Left lung (tissue), 14 donors: Measurements from ENCODE around the gene CACUL1. TPM values are rescaled to one million over a fixed set of nuclear protein-coding genes. Genes with fewer than 3 reads are reported as not detected.

Experiments
- ATAC-seq: fragments of 200-7000 bp; cut with Tn5 transposase; one replicate; pipeline ENCODE4 v1.9.1; 2020; ENCODE audit warnings: moderate library complexity
- DNase-seq, 4 donors: peaks; one replicate each; pipeline ENCODE4 v3.0.0-alpha.2; 2013 to 2020
- H3K27ac ChIP-seq, 2 donors: fragments of 200-600 bp; sonication (generic) in 1 of 2; one replicate each; pipeline versions ENCODE4 v1.5.0 to v1.8.0; 2020 to 2021
- H3K27me3 ChIP-seq, 2 donors: fragments of 200-600 bp; sonication (generic) in 1 of 2; one replicate each; pipeline versions ENCODE4 v1.5.0 to v1.8.0; 2020 to 2021
- H3K36me3 ChIP-seq, 2 donors: fragments of 200-600 bp; sonication (generic) in 1 of 2; one replicate each; pipeline versions ENCODE4 v1.5.0 to v1.8.0; 2020 to 2021
- H3K4me1 ChIP-seq, 2 donors: fragments of 200-600 bp; one replicate each; pipeline ENCODE4 v1.8.0; 2021
- H3K4me3 ChIP-seq, 2 donors: fragments of 200-600 bp; sonication (generic) in 1 of 2; one replicate each; pipeline versions ENCODE4 v1.5.0 to v1.8.0; 2020 to 2021; ENCODE audit warnings: mild to moderate bottlenecking in 1 of 2
- H3K9me3 ChIP-seq, 2 donors: fragments of 200-600 bp; sonication (generic) in 1 of 2; one replicate each; pipeline versions ENCODE4 v1.5.0 to v1.8.0; 2020 to 2021
- intact Hi-C, 2 donors: fragments of 100-400 bp; cut with DNase I; formaldehyde crosslinking; loops; one replicate each; pipeline versions ENCODE4 v1.11.2 to v1.14.2; 2022
- long read RNA-seq, 12 donors: library from polyadenylated mRNA in 2 of 12; unstranded in 2 of 12; transcript quantifications; one replicate each; pipeline ENCODE4 v2.0.0 and lab custom pipeline, GENCODE V29; 2019 to 2026
- polyA plus RNA-seq, 6 donors: library from polyadenylated mRNA; unstranded; fragments of 120-200 nt; gene quantifications; one replicate each; pipeline ENCODE4 v1.2.1, GENCODE V29; 2013; ENCODE audit not compliant: insufficient read length in 6 of 6
- total RNA-seq, 2 donors: library from RNA; stranded (reverse); fragmentation: NEBNext Ultra II Directional; extraction: Animal tissue kit (Norgen Biotek cat#: 25700); gene quantifications; one replicate each; pipeline ENCODE4 v1.2.1, GENCODE V29; 2021
- TF ChIP-seq, protein P1 (sequence below), 2 donors: fragments of 200-600 bp; sonication (generic) in 1 of 2; IDR thresholded peaks; one replicate each; pipeline versions ENCODE4 v1.5.0 to v1.8.0; 2021; ENCODE audit warnings: antibody characterized with exemption in 2 of 2
- donor health status: DM: no; HTN: yes; CAD: no.
- donor health status: DM: no; HTN: no; CAD: no.

CACUL1 gene
- 10 to 100 TPM; 35.1 to 38.2 TPM for total RNA-seq
- polyA plus RNA-seq = 10 to 100 TPM; 35.5 to 46.1 (median 37.3) TPM
- long read RNA-seq, donor 1, full-length matches to known transcripts = 14 of 19 reads
- long read RNA-seq, donor 1, partial matches to known transcripts = 5 of 19 reads
- long read RNA-seq, donor 1, other reads (novel, unspliced or antisense) = 0 of 19 reads
- long read RNA-seq, donor 2, full-length matches to known transcripts = 11 of 20 reads
- long read RNA-seq, donor 2, partial matches to known transcripts = 9 of 20 reads
- long read RNA-seq, donor 2, other reads (novel, unspliced or antisense) = 0 of 20 reads
- long read RNA-seq, donor 3, full-length matches to known transcripts = 7 of 7 reads
- long read RNA-seq, donor 3, partial matches to known transcripts = 0 of 7 reads
- long read RNA-seq, donor 3, other reads (novel, unspliced or antisense) = 0 of 7 reads
- long read RNA-seq, donor 4, full-length matches to known transcripts = 14 of 17 reads
- long read RNA-seq, donor 4, partial matches to known transcripts = 1 of 17 reads
- long read RNA-seq, donor 4, other reads (novel, unspliced or antisense) = 2 of 17 reads
- long read RNA-seq, donor 5, full-length matches to known transcripts = 9 of 20 reads
- long read RNA-seq, donor 5, partial matches to known transcripts = 11 of 20 reads
- long read RNA-seq, donor 5, other reads (novel, unspliced or antisense) = 0 of 20 reads
- long read RNA-seq, donor 6, full-length matches to known transcripts = 13 of 13 reads
- long read RNA-seq, donor 6, partial matches to known transcripts = 0 of 13 reads
- long read RNA-seq, donor 6, other reads (novel, unspliced or antisense) = 0 of 13 reads
- long read RNA-seq, donor 7, partial matches to known transcripts = 0 of 2 reads
- long read RNA-seq, donor 7, other reads (novel, unspliced or antisense) = 0 of 2 reads
- long read RNA-seq, donor 8, full-length matches to known transcripts = 7 of 7 reads
- long read RNA-seq, donor 8, partial matches to known transcripts = 0 of 7 reads
- long read RNA-seq, donor 8, other reads (novel, unspliced or antisense) = 0 of 7 reads
- long read RNA-seq, donor 9 = 0 reads
- long read RNA-seq, donor 10, full-length matches to known transcripts = 15 of 21 reads
- long read RNA-seq, donor 10, partial matches to known transcripts = 1 of 21 reads
- long read RNA-seq, donor 10, other reads (novel, unspliced or antisense) = 5 of 21 reads
- long read RNA-seq, donor 11, full-length matches to known transcripts = 10 of 10 reads
- long read RNA-seq, donor 11, partial matches to known transcripts = 0 of 10 reads
- long read RNA-seq, donor 11, other reads (novel, unspliced or antisense) = 0 of 10 reads
- long read RNA-seq, donor 12, full-length matches to known transcripts = 4 of 4 reads
- long read RNA-seq, donor 12, partial matches to known transcripts = 0 of 4 reads
- long read RNA-seq, donor 12, other reads (novel, unspliced or antisense) = 0 of 4 reads

DNA sequence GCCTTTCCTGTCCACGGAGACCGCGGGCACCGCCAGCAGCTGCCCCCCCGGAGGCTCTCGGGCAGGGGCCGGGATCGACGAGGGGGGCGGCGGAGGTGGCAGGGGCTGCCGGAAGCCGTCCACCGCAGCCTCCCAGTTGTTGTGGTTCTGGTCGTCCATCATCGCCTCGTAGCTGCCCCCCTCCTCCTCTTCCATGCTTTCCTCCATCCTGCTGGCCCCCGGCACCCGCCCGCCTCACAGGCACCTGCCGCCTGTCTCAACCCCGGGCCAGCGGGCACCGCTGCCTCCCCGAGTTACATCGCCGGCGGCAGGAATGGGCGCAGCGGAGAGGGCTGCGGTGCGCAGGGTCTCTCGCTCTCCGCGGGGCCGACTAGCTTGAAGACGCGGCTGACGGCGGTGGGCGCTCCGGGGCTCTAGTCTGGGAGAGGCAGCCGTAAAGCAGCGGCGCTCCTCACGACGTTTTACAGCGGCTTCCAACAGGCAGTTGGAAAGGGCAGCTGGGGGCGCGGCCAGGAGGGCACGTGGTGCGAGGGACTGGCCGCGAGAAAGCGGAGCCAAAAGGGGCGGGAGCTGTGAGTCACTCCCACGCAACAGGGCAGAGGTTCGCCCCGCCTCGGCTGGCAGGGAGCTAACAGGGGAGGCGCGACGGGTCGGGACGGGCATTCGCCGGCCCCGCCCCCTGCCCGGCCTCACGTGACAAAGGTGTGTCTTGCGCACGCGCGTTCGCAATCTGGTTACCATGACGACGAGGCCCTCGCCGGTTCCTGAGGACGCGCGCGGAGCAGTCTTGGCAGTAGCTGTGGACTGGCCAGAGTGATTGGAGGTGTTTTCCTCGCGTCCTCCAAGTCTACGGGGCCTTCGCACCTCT lies at the start of gene CACUL1:
Gene CACUL1, minus strand, starts transcription at position 415 of the 868 bp plus-strand sequence. Its CDS starts 208 bp downstream, at position 207.
- DNase-seq = peak; percentile 100
- TF ChIP-seq, protein P1, sequence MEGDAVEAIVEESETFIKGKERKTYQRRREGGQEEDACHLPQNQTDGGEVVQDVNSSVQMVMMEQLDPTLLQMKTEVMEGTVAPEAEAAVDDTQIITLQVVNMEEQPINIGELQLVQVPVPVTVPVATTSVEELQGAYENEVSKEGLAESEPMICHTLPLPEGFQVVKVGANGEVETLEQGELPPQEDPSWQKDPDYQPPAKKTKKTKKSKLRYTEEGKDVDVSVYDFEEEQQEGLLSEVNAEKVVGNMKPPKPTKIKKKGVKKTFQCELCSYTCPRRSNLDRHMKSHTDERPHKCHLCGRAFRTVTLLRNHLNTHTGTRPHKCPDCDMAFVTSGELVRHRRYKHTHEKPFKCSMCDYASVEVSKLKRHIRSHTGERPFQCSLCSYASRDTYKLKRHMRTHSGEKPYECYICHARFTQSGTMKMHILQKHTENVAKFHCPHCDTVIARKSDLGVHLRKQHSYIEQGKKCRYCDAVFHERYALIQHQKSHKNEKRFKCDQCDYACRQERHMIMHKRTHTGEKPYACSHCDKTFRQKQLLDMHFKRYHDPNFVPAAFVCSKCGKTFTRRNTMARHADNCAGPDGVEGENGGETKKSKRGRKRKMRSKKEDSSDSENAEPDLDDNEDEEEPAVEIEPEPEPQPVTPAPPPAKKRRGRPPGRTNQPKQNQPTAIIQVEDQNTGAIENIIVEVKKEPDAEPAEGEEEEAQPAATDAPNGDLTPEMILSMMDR (IDR thresholded peaks at IDR 0.05) = no peak

GRCh38 chr10:118804262-118804773 lies 49.5 kb upstream of the CACUL1 start:
- H3K9me3 ChIP-seq = no peaks in the 10 kb centered on the region
- no peak overlapping the region for H3K4me3 ChIP-seq
- TF ChIP-seq, protein P1 (IDR thresholded peaks at IDR 0.05) = no peak
- DNase-seq (no peak), ATAC-seq (no peak)
- H3K36me3 ChIP-seq = no peaks in the 10 kb centered on the region
- intact Hi-C loops = no loop called here
- H3K27me3 ChIP-seq = peaks cover 0 to under 1% of the 10 kb centered on the region in 2 donors
- no peak overlapping the region for H3K27ac ChIP-seq
- no peaks in the 10 kb centered on the region for H3K4me1 ChIP-seq

More for the DNA sequence above, at the start of gene CACUL1:
- peak within 1 kb of the TSS; percentile 84 to 85 for H3K27ac ChIP-seq
- H3K4me3 ChIP-seq = peak within 1 kb of the TSS; percentile 83 to 93
- no peaks in the 10 kb centered on the region for H3K27me3 ChIP-seq
- peaks cover 8 to 32% of the 10 kb centered on the region in 2 donors for H3K4me1 ChIP-seq
- H3K9me3 ChIP-seq = no peaks in the 10 kb centered on the region
- intact Hi-C loops = no loop called here
- no peaks in the 10 kb centered on the region for H3K36me3 ChIP-seq
- ATAC-seq = peak; percentile 98

GRCh38 chr10:118802126-118802793 lies 47.5 kb upstream of the CACUL1 start:
- TF ChIP-seq, protein P1 (IDR thresholded peaks at IDR 0.05) = no peak
- DNase-seq (no peak), ATAC-seq (no peak)
- Histone ChIP-seq H3K27ac (no peak overlapping the region), H3K36me3 (no peaks in the 10 kb centered on the region), H3K27me3 (peaks cover 0 to 3% of the 10 kb centered on the region in 2 donors), H3K9me3 (no peaks in the 10 kb centered on the region), H3K4me1 (no peaks in the 10 kb centered on the region), H3K4me3 (no peak overlapping the region)
- intact Hi-C loops = no loop called here

DNA sequence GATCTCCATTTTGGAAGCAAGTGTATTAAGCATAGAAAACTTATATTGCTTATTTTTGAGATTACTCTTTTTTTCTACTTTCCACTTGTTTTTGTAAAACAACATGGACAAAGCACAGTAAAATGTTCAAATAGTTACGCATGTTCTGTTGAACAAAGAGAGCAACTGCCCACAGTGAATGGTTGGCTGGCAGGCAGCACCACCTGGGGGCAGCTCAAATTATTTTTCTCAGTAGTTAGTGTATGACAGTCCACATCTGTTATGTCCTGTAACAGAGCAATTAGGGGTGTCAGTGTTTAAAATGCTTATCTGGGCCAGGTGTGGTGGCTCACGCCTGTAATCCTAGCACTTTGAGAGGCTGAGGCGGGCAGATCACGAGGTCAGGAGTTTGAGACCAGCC lies 46.1 kb upstream of the CACUL1 start:
- intact Hi-C loops = no loop called here
- Histone ChIP-seq H3K4me3 (no peak overlapping the region), H3K27ac (no peak overlapping the region), H3K27me3 (peaks cover 0 to 3% of the 10 kb centered on the region in 2 donors), H3K4me1 (no peaks in the 10 kb centered on the region), H3K36me3 (no peaks in the 10 kb centered on the region), H3K9me3 (no peaks in the 10 kb centered on the region)
- DNase-seq (peak in 1 of 4 donors; percentile 26), ATAC-seq (peak; percentile 80)
- TF ChIP-seq, protein P1 (IDR thresholded peaks at IDR 0.05) = no peak
